ENCODE results near the gene TPX2.
A peak's percentile ranks its signal among the peaks of the same experiment; 100 is the strongest.
"Not testable (repeated sequence)": the region's sequence is repeated elsewhere in the genome, so short reads cannot be mapped to it uniquely, and the experiment has no call there.

Gene TPX2

GRCh38 chr20:31719644-31720485 lies 19.2 kb upstream of the TPX2 start:
- DNase-seq (ENCODE audit: low read depth) = no peak

DNA sequence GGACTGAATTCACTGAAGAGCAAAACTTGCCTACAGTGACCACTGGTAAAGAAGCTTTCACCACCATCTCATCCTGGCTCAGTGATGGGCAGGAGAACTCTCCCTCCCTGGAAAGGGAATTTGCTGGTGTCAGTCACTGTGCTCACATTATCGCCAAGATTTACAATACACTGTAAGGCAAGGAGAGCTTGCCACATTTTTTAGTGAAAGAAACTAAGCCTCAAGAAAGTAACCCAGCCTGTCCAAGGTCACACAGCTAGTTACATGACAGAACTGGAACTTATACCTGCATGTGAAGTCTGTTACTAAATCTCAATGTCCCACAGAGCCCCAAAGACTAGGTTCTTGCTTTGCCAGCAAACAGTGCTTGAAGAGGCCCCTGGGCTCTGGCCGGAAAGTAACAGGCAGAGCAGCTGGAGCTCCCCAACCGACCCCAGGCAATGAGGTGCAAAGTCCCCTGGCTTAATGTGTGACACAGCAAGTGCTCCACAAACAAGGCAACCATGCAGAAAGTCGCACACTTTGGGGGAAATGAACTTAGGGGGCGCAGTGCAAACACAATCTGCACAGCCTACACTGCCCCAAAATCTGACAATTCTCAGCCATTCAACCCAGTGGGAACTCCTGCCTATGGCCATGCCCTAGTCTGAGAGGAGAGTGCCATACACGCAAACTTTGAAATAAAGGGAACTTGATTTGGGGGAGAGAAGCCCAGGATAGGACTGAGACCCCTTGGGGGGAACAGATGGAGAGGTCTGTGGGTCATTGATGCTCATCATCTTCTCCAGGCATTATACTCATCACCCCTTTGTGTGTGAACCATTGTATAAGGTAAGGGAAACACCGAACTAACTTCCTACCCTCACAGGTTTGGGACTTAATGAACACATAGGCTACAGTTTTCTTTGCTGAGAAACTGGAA lies 18.3 kb upstream of the TPX2 start:
- no peak for DNase-seq (ENCODE audit: low read depth)

DNA sequence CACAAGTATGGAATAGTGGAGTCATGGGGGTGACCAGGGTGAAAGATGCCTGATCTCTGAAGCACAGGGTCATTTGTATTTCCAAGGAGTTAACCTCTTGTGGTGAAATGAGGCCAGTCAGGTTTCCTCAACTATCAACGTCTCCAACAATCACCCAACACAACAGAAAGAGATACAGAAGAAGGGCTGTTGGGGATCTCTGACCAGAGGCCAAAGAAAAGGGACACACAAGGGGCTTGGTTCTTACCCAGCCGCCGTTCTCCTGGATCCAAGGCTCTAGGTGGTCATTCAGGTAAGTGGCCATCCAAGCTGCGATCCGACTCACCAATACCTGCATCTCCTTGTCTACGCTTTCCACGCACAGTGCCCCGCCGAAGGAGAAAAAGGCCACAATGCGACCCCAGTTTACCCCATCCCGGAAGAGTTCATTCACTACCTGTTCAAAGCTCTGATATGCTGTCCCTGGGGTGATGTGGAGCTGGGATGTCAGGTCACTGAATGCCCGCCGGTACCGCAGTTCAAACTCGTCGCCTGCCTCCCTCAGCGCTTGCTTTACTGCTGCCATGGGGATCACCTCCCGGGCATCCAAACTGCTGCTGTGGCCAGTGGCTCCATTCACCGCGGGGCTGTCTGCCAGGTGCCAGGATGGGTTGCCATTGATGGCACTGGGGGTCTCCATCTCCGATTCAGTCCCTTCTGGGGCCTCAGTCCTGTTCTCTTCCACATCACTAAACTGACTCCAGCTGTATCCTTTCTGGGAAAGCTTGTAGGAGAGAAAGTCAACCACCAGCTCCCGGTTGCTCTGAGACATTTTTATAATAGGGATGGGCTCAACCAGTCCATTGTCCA lies 17.5 kb upstream of the TPX2 start:
- DNase-seq (ENCODE audit: low read depth) = no peak

DNA sequence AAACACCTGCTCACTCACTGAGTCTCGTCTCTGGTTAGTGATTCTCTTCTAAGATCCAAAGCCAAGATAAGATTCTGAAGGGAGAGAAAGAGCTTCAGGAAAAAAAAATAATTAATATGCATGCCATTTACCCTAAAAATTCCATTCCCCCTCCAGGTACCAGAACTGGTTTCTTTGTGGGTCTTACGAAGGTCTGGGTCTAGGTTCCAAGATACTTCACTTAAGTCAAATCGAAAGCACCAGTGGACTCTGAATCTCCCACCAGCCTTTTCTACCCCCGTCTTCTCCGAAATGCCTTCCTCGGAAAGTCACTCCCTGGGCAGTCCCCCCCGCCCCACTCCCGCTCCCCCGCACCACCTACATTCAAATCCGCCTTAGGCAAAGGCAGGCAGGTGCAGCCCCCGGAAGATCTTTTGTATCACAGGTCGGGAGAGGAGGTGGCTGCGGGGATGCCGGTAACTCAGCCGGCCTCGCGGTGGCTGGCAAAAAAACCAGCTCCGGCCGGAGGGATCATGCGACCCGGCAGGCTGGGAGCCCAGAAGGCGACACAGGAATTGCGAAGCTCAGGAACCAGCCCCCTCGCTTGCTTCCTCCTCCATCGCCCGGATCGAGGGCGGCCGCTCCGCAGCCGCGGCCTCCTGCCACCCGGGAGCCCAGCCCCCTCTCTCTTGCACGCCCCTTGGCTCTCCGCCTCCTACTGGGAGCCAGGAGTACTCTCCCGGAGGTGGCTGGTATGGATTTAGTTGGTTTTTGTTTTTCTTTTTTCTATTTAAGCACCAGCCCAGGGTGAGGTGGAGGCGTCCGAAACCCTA lies 16.6 kb upstream of the TPX2 start, which contains the start of gene BCL2L1:
Gene BCL2L1 (minus strand): TSS at position 612 of the 812 bp plus-strand sequence. CDS start 650 bp downstream, outside the sequence.
- peak; percentile 48 for DNase-seq (ENCODE audit: low read depth)

GRCh38 chr20:31723069-31723318 lies 16.1 kb upstream of the TPX2 start:
- no peak for DNase-seq (ENCODE audit: low read depth)

DNA sequence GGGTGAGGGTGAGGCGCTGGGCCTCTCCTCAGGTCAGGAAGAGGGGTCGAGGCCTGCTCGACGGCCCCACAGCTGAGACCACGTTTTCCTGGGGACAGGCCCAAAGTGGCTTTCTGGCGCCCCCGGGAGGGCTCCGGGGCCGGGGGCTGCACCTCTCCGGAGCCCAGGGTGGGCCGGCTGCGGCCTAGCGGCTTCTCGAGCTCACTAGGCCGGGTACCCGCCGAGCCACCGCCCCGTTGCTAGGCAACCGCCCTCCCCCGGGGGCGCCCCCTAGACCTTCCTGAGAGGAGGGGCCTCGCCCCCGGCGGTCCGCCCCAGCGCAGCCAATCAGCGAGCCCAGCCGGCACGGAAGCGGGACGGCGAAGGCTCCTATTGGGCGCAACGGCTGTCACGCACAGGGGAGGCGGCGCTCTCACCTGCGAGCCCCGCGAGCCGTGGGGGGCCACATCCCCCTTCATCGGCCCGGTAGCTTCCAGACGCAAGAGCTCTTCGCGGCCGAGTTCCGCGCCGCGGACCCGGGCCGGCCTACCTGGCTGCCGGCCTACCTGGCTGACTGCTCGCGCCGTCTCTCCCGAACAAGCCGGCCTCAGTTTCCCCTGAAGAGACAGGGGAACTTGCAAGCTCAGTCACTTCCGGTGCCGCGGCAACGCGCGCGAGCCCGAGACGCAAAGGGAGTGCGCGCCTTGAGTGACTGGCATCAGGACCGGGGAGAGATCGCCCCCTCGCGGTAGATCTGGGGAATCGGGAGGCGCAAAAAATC lies 15.6 kb upstream of the TPX2 start:
- DNase-seq (ENCODE audit: low read depth) = peak; percentile 97

DNA sequence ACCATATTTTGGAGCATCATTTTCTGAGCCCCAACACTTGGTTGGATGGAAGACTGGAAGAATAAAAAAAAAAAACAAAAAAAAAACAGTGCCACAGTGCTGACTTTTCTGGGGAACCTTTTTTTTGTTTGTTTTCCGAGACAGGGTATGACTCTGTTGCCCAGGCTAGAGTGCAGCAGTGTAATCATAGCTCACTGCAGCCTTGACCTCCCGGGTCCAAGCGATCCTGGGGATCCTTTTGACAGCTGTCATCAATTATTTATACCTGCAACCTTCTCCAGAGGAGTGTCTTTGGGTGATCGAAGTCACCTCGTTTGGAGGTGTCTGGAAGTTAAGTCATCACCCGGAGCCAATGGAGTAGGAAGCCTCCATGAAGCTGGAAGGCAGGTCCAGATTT lies 7.8 kb upstream of the TPX2 start:
- DNase-seq (ENCODE audit: low read depth) = no peak

GRCh38 chr20:31739550-31739977 lies 474 bp downstream of the TPX2 start:
- DNase-seq (ENCODE audit: low read depth) = no peak

GRCh38 chr20:31740208-31740607 lies 1.1 kb downstream of the TPX2 start:
- DNase-seq (ENCODE audit: low read depth) = no peak

DNA sequence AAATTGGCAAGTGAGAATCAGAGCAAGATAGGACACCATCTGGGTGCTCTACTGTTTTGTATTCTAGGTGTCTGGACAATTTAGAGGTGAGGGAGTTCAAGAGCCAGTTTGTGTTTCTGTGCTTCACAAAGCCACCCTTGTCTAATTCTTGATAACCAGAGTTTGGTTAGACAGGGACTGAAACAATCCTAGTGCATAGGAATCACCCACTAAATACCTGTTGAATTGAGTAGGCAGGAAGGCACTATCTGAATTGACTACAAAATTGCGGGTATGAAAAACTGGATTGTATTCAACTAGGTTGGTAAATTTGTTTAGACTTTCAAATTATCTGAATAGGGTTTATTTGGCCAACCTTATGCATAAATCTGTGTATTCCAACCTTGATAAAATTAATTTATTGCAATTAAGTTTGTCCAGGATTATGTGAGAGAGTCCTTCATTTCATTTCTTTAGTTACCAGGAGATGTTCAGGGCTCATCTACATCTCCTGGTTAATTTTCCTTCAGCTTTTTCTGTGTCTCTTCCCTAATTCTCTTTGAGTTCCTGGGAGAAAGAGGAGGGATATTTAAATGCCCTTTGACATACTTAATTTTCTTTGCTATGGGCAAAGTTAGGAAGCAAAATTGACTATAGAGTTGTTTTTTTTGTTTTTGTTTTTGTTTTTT lies 1.7 kb downstream of the TPX2 start:
- no peak for DNase-seq (ENCODE audit: low read depth)

- no peak for DNase-seq (ENCODE audit: low read depth)
Observed at GRCh38 chr20:31746068-31746878, 7.2 kb downstream of the TPX2 start.

- not testable (repeated sequence) for DNase-seq (ENCODE audit: low read depth)
Observed at GRCh38 chr20:31747028-31747427, 7.9 kb downstream of the TPX2 start.

- DNase-seq (ENCODE audit: low read depth) = no peak
Observed at GRCh38 chr20:31747640-31748039, 8.6 kb downstream of the TPX2 start.

- DNase-seq (ENCODE audit: low read depth) = no peak
Observed at GRCh38 chr20:31749223-31749622, 10.1 kb downstream of the TPX2 start.

- DNase-seq (ENCODE audit: low read depth) = no peak
Observed at GRCh38 chr20:31751126-31751525, 12.0 kb downstream of the TPX2 start.

- DNase-seq (ENCODE audit: low read depth) = no peak
Observed at GRCh38 chr20:31757254-31757653, 18.2 kb downstream of the TPX2 start.

DNA sequence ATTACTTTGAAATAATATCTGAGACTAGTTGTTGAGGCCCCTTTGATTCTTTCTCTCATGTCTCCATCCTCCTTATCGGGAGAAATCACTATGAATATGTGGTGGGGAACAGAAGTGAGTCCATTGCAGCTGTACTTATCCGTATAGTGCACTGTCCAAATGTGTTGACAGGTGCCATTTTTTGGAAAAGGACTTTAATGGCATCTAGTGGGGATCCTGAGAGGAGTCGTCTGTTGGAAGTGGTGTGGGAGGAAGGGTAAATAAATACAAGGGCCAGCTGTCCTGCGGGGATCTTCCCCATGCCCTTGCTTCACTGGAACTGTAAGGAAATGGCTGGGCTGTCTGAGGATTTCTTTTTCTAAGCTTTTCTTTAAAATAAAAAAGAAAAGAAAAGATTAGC lies 19.4 kb downstream of the TPX2 start:
- DNase-seq (ENCODE audit: low read depth) = no peak

- no peak for DNase-seq (ENCODE audit: low read depth)
Observed at GRCh38 chr20:31758991-31759390, 19.9 kb downstream of the TPX2 start.

- no peak for DNase-seq (ENCODE audit: low read depth)
Observed at GRCh38 chr20:31759836-31760518, 20.9 kb downstream of the TPX2 start.
